HG02870 (cell line): ENCODE measurements around the gene SPAG7.

Source experiments
- ATAC-seq: cut with Tn5 transposase; IDR thresholded peaks from one replicate; pipeline ENCODE4 v1.9.1; 2021; ENCODE audit warnings: mild to moderate bottlenecking, moderate library complexity; ENCODE audit not compliant: unreplicated experiment

Gene SPAG7

DNA sequence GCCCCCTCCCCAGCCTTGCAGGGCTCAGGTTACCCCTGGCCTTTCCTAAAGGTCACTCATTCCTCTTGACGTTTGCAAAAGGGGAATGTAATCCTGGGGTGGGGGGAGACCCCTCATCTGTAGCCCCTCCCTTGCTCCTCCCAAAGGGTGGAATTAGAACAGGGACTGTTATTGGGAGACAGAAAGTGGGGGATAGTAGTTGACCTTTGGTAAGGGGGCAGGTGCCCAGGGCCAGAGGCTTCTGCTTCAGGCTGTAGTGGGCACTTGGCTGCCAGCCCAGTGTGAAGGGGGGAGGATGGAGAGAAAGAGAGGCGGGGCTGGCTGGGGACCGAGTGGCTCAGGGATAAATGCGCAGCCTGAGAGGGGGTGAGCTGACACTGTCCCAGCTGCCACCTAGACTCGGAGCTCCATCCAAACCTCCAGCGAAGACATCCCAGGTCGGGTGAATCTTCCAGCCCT lies 16.8 kb downstream of the SPAG7 start, which contains the start of gene ENO3:
TSS of gene ENO3 (plus strand) at position 374 of the 459 bp plus-strand sequence. CDS start 711 bp downstream, outside the sequence.
- no peak for ATAC-seq

DNA sequence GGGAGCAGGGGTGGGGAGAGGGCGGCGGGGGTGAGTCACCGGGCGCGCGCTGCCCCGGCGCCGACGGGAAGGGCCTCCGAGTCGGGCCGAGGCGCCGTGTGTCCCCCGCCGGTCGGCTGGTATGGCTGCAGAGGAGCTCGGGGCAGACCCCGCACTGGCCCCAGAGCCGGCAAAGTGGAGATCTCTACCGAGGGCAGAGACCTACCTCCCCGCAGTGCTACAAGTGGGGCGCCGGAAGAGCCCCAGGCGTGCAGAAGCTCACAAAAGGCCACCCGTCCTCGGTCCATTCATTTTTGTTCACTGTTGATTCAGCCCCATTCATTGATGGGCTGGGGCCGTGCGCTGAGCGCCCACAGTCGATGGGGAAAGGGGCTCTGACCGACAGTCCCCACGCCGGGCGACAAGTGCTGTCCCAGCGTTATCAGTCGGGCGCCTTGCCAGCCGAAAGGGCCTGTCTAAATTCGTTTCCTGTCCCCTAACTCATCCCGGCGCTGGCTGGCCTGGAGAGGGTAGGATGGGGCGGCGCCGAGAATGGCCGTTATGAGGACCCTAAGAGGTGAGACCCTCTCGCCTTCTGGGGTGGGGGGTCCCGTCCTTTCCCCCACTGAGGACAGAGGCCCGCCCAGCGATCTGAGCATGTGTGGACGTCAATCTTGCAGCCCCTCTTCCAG lies 17.4 kb downstream of the SPAG7 start:
- peak; percentile 2 for ATAC-seq

DNA sequence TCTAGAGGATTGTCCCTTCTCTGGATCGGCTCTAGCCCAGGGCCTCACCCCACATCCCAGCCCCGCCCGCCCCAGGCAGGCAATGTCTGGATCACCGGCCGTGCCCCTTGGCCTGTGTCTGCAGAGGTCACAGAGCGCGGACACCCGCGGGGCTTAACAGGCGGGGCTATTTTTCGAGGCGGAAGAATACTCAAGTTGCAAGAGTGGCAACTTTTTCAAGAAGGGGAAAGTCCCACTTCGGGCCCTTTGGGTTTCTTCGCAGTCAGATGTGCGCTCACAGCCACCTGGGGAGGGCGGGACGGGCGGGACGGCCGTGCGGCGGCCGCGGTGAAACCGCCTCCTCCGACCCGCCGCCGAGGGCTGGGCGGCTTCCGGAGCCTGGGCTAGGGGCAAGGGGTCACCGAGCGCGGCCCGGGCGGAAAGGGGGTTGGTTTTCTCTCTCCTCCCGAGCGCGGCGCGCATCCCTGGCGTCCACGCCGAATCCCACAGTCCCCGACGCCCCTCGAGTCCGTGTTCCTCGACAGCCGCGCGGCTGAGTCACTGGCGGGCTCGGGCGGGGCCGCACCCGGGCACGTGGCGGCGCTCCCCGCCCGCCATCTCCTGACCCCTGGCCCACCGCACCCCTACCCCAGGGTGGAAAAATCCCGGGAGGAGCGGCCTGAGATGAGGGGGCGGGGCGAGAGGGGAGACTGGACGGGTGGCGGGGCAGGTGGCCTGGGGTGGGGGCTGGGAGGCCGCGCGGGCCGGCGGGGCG lies 18.1 kb downstream of the SPAG7 start:
- peak; percentile 28 for ATAC-seq

DNA sequence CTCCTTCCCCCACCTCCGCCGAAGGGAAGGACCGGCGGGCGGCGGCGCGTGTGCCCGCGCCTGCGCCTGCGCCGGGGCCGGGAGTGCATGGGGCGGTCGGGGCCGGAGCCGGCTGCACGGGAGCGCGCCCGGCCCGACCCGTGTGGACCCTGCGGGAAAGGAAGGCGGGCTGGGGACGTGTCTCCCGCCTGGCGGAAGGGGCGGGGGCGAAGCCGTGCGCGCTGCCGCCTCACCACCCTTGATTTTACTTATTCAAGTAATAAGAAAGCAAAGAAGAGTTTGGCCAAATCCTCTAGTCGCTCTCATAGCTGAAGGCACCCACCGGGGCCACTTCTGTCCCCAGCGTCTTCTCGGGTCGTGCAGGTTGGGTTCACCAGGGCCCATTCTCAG lies 18.7 kb downstream of the SPAG7 start:
- peak; percentile 25 for ATAC-seq

GRCh38 chr17:4948166-4948930 lies 19.3 kb downstream of the SPAG7 start, which contains the start of gene PFN1:
TSS of gene PFN1 (minus strand) at chr17:4948530. CDS start at chr17:4948394, 136 bp downstream.
- no peak for ATAC-seq

DNA sequence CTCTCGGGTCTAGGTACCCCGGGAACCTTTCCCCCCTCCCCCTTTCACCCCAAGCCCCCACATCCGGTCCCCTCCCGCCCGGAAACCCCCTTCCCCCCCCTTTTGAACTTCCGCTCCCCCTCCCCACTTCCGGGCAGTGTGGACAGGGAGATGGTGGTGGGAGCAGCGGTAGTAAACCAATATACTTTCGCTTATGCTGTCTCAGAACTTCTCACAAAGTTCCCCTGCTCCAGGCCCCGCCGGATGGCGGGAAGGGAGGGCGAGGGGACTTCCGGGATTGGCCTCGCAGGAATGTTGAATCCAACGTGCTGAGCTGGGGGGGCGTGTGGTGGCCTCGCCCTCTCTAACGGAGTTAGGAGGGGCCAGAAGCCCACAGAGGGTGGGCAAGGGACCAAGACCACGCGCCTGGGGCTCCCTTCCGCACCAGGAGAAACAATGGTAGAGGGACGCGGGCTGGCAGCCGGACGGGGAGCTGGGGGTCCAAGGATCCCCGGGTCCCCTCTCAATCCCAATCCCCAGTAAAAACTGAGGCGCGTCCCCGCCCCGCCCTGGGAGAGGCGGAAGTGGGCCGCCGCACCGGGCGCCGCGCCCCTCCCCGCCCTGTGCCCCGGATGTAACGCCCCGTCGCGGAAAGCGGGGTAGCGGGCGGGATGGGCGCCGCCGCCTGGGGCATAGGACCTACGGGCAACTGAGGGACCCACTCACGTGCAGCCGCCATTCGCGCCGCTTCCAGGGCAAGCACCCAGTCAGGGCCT lies 20.0 kb downstream of the SPAG7 start:
- no peak for ATAC-seq

GRCh38 chr17:4947010-4947410 lies 20.6 kb downstream of the SPAG7 start:
- no peak for ATAC-seq

DNA sequence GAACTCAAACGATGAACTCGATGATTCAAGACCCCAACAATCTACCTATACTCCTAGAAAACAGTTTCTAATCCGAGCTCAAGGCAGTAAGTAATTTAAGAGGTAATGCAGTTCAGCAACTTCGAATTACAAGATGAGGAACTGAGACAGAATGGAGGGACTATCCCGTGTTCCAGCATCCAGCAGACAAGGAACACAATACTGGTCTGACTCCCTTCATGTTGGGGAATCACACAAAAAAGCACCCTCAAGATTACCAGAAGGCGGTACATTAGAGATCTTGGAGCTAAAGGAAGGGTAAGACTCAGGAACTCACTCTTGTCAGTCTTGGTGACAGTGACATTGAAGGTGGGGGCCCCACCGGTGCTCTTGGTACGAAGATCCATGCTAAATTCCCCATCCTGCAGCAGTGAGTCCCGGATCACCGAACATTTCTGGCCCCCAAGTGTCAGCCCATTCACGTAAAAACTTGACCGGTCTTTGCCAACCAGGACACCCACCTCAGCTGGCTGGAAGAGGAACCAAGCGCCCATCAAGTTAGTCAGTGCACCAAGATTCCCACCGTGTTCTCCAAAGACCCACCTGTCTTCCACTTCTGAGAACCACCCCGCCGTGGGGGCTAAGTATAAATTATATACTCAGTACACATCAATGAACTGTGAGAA lies 21.2 kb downstream of the SPAG7 start:
- ATAC-seq: no peak

GRCh38 chr17:4945944-4946280 lies 21.7 kb downstream of the SPAG7 start:
- ATAC-seq: no peak

GRCh38 chr17:4945176-4945943 lies 22.3 kb downstream of the SPAG7 start:
- ATAC-seq: no peak

GRCh38 chr17:4944554-4945175 lies 23.0 kb downstream of the SPAG7 start:
- no peak for ATAC-seq

DNA sequence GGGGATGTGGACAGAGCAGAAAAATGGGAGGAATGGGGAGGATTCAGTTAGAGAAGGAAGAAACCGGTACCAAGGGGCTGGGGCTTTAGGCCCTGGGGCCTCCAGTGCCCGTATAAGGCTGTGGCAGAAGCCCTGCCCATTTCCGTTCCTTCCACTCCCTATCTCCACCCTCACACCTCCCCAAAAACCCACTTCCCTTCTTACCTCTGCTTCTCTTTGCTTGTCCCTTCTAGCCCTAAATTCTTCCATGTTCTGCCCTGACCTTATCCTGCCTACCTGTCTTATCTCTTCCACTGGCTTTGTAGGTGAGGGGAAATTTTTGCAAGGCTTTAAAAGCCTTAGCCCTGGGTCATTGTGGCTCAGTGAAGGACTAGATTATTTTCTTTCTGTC lies 23.5 kb downstream of the SPAG7 start:
- ATAC-seq: no peak

DNA sequence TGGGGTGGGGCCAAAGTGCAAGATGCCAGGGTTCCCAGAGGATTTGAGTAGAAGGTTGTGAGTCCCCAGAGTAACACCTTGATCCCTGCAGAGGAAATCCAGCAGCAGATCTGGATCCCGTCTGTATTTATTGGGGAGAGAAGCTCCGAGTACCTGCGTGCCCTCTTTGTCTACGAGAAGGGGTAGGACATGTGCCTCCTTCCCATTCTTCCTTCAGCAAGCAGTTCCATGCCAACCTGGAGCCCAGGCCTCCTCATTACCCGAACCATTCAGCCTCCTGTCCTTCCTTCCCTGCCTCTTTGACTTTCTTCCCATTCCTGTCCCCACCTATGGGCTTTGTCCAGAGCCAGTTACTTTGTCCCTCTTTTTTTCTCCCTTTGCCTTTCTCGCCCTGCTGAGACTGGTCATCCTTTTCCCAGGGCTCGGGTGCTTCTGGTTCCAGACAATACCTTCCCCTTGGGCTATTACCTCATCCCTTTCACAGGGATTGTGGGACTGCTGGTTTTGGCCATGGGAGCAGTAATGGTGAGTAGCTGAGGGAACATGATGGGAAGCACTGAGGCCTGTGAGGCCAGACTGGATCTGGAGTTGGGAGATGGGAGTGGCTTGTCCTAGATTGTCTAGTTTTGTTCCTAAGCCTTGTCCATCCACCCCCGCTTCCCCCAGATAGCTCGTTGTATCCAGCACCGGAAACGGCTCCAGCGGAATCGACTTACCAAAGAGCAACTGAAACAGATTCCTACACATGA lies 24.7 kb downstream of the SPAG7 start:
- ATAC-seq: no peak

GRCh38 chr17:4941319-4941610 lies 26.4 kb downstream of the SPAG7 start:
- ATAC-seq: no peak

GRCh38 chr17:4940555-4941318 lies 26.9 kb downstream of the SPAG7 start:
- peak; percentile 3 for ATAC-seq

GRCh38 chr17:4939796-4940554 lies 27.6 kb downstream of the SPAG7 start, which contains the start of the genes RNF167 and SLC25A11:
TSS of gene RNF167 (plus strand) at chr17:4940268. CDS start at chr17:4940910, 642 bp downstream.
TSS of gene SLC25A11 (minus strand) at chr17:4940046. CDS start at chr17:4939910, 136 bp downstream.
- ATAC-seq: peak; percentile 65

- no peak for ATAC-seq
Measured at GRCh38 chr17:4939546-4939795, 28.1 kb downstream of the SPAG7 start.
